OCI-LY1 (cell line): ENCODE data around the gene GVQW3.

Source experiments
- H2AFZ ChIP-seq: fragments of 200-600 bp; sonication (generic), shearing (Covaris generic); 2 replicates; pipeline ENCODE4 v1.6.0; 2014; ENCODE audit warnings: antibody characterized with exemption, mild to moderate bottlenecking, low read length
- H3F3A ChIP-seq: fragments of 200-600 bp; sonication (generic), shearing (Covaris generic); 2 replicates; pipeline ENCODE4 v1.6.0; 2014; ENCODE audit warnings: mild to moderate bottlenecking, antibody characterized with exemption, low read length, moderate library complexity; ENCODE audit not compliant: insufficient read depth
- H3K27ac ChIP-seq: fragments of 200-600 bp; sonication (generic); 2 replicates; pipeline ENCODE4 v1.5.1; 2014; ENCODE audit warnings: low read length, mixed run types, mild to moderate bottlenecking, low read depth; ENCODE audit not compliant: poor library complexity, severe bottlenecking
- H3K27me3 ChIP-seq: fragments of 200-600 bp; sonication (generic); 2 replicates; pipeline ENCODE4 v1.6.0; 2014; ENCODE audit warnings: antibody characterized with exemption, mild to moderate bottlenecking, low read length, moderate library complexity; ENCODE audit not compliant: insufficient read depth
- H3K36me3 ChIP-seq: fragments of 200-600 bp; sonication (generic); 2 replicates; pipeline ENCODE4 v1.6.1; 2014; ENCODE audit warnings: mild to moderate bottlenecking, antibody characterized with exemption, low read length, moderate library complexity, mixed read lengths; ENCODE audit not compliant: insufficient read depth
- H3K4me1 ChIP-seq: fragments of 200-600 bp; sonication (generic); 2 replicates; pipeline ENCODE4 v1.5.1; 2014; ENCODE audit warnings: mild to moderate bottlenecking, low read length, moderate library complexity; ENCODE audit not compliant: insufficient read depth, severe bottlenecking
- H3K4me2 ChIP-seq: fragments of 200-600 bp; sonication (generic), shearing (Covaris generic); 2 replicates; pipeline ENCODE4 v1.6.1; 2014; ENCODE audit warnings: low read length
- H3K4me3 ChIP-seq: fragments of 200-600 bp; sonication (generic); 2 replicates; pipeline ENCODE4 v1.5.1; 2014; ENCODE audit warnings: low read length, low read depth, mild to moderate bottlenecking, mixed read lengths; ENCODE audit not compliant: poor library complexity, severe bottlenecking
- H3K79me2 ChIP-seq: fragments of 200-600 bp; shearing (Covaris generic); 2 replicates; pipeline ENCODE4 v1.6.1; 2016; ENCODE audit warnings: mixed run types, low read length, mixed read lengths; ENCODE audit not compliant: insufficient read depth
- H3K9ac ChIP-seq: fragments of 200-600 bp; sonication (generic), shearing (Covaris generic); 2 replicates; pipeline ENCODE4 v1.6.1; 2014; ENCODE audit warnings: mild to moderate bottlenecking, low read length, mixed read lengths
- H3K9me2 ChIP-seq: fragments of 200-600 bp; sonication (generic), shearing (Covaris generic); 2 replicates; pipeline ENCODE4 v1.6.1; 2014; ENCODE audit warnings: low read depth, mild to moderate bottlenecking, low read length, mixed read lengths
- H3K9me3 ChIP-seq: fragments of 200-600 bp; shearing (Covaris generic); 2 replicates; pipeline ENCODE4 v1.6.1; 2014; ENCODE audit warnings: low read length, mixed read lengths
- H4K20me1 ChIP-seq: fragments of 200-600 bp; sonication (generic), shearing (Covaris generic); 2 replicates; pipeline ENCODE4 v1.6.0; 2016; ENCODE audit warnings: mild to moderate bottlenecking, low read length; ENCODE audit not compliant: insufficient read depth
- EZH2 ChIP-seq: fragments of 200-600 bp; sonication (generic), shearing (Covaris generic); IDR thresholded peaks from 2 replicates; pipeline ENCODE4 v1.8.0; 2017; ENCODE audit warnings: borderline replicate concordance, mixed run types, mild to moderate bottlenecking, antibody characterized with exemption, low read length, moderate library complexity, mixed read lengths
- TF ChIP-seq, protein P1 (sequence below): fragments of 200-600 bp; sonication (generic), shearing (Covaris generic); IDR thresholded peaks from 2 replicates; pipeline ENCODE4 v1.5.1; 2017; ENCODE audit warnings: mild to moderate bottlenecking, antibody characterized with exemption, low read length, moderate library complexity, mixed read lengths

The GVQW3 gene

DNA sequence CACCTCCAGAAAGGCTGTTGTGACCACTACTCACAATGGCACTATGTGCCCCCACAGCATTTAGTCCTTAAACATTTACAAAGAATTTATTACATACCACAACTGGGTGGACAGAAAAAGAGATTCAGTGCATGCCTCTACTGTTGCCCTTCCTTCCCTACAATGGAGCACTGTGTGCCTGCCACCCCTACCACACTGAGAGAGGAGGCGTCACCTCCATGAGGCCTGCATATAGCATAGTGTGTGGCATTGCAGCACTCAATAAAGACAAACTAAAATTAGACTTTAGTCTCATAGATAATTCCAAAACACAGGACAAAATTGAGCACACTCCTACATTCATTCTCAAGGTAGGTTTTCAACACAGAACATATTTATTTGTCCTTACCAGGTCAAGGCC lies 26.0 kb upstream of the GVQW3 start:
- no peak for TF ChIP-seq EZH2
- TF ChIP-seq, protein P1, sequence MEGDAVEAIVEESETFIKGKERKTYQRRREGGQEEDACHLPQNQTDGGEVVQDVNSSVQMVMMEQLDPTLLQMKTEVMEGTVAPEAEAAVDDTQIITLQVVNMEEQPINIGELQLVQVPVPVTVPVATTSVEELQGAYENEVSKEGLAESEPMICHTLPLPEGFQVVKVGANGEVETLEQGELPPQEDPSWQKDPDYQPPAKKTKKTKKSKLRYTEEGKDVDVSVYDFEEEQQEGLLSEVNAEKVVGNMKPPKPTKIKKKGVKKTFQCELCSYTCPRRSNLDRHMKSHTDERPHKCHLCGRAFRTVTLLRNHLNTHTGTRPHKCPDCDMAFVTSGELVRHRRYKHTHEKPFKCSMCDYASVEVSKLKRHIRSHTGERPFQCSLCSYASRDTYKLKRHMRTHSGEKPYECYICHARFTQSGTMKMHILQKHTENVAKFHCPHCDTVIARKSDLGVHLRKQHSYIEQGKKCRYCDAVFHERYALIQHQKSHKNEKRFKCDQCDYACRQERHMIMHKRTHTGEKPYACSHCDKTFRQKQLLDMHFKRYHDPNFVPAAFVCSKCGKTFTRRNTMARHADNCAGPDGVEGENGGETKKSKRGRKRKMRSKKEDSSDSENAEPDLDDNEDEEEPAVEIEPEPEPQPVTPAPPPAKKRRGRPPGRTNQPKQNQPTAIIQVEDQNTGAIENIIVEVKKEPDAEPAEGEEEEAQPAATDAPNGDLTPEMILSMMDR, result no peak
- peaks cover 73% of the 10 kb centered on the region for H3K36me3 ChIP-seq
- no peak overlapping the region for H3K9ac ChIP-seq
- no peaks in the 10 kb centered on the region for H3K9me2 ChIP-seq
- no peak overlapping the region for H3K4me2 ChIP-seq
- peaks cover 11% of the 10 kb centered on the region for H3K9me3 ChIP-seq
- H3F3A ChIP-seq, result no peaks in the 10 kb centered on the region
- H2AFZ ChIP-seq, result no peak overlapping the region
- no peaks in the 10 kb centered on the region for H3K27me3 ChIP-seq
- H3K4me1 ChIP-seq, result no peaks in the 10 kb centered on the region
- H3K4me3 ChIP-seq, result no peak overlapping the region
- H4K20me1 ChIP-seq, result no peaks in the 10 kb centered on the region
- H3K79me2 ChIP-seq, result no peaks in the 10 kb centered on the region
- no peak overlapping the region for H3K27ac ChIP-seq

DNA sequence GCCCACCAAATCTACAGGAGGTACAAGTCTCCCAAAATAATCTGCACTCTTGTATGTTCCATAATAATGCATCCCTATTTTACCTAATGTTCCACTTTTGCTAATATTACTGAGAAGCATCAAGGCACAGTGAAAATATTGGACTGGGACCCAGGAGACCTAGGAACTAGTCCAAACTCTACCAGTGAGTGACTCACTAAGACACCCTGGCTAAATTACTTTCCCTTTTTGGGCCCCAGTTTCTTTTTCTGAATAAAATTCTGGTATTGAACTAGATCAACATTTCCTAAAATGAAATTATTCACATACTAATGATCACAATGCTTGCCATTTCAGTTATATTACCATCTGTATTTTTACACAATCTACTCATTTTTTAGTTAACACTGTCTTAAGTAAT lies 19.7 kb upstream of the GVQW3 start:
- Histone ChIP-seq H4K20me1 (no peaks in the 10 kb centered on the region), H3K27me3 (no peaks in the 10 kb centered on the region), H3K79me2 (peaks cover 10% of the 10 kb centered on the region; the same call in 1 of the 2 replicates), H3K9me3 (no peaks in the 10 kb centered on the region), H2AFZ (no peak overlapping the region), H3K4me1 (peaks cover 17% of the 10 kb centered on the region), H3K36me3 (peaks cover 65% of the 10 kb centered on the region), H3K4me2 (no peak overlapping the region), H3K9ac (no peak overlapping the region), H3K27ac (no peak overlapping the region), H3K4me3 (no peak overlapping the region), H3K9me2 (no peaks in the 10 kb centered on the region), H3F3A (no peaks in the 10 kb centered on the region)
- TF ChIP-seq EZH2, result no peak
- TF ChIP-seq, protein P1, result no peak

GRCh38 chr11:76361776-76362175 lies 19.3 kb upstream of the GVQW3 start:
- Histone ChIP-seq H3K79me2 (peaks cover 13% of the 10 kb centered on the region), H3K36me3 (peaks cover 61% of the 10 kb centered on the region), H3F3A (no peaks in the 10 kb centered on the region), H4K20me1 (no peaks in the 10 kb centered on the region), H3K4me2 (no peak overlapping the region), H3K27me3 (no peaks in the 10 kb centered on the region), H3K9ac (no peak overlapping the region), H3K4me3 (no peak overlapping the region), H3K9me3 (no peaks in the 10 kb centered on the region), H2AFZ (no peak overlapping the region), H3K27ac (no peak overlapping the region), H3K4me1 (peaks cover 21% of the 10 kb centered on the region), H3K9me2 (no peaks in the 10 kb centered on the region)
- TF ChIP-seq, protein P1, result no peak
- no peak for TF ChIP-seq EZH2
